Transverse colon (tissue), 4 donors: Measurements from ENCODE around the gene SOS1.

ENCODE experiments used
- CTCF ChIP-seq, 5 experiments: fragments of 200-600 bp in 3 of 5; fragments of 450-650 bp in 2 of 5; sonication (generic) in 3 of 5; IDR thresholded peaks; 1 replicate in 2 of 5; 2 replicates in 3 of 5; pipeline ENCODE4 v1.5.1; 2016 to 2017; ENCODE audit warnings: antibody characterized with exemption in 5 of 5, inconsistent platforms in 3 of 5, mild to moderate bottlenecking in 2 of 5, moderate library complexity in 1 of 5
- EP300 ChIP-seq: sonication (generic); formaldehyde crosslinking; IDR thresholded peaks from one replicate; pipeline ENCODE4 v1.6.1; 2017; ENCODE audit warnings: antibody characterized with exemption, low read depth
- POLR2A ChIP-seq: fragments of 450-650 bp; IDR thresholded peaks from one replicate; pipeline ENCODE4 v1.6.1; 2016; ENCODE audit warnings: antibody characterized with exemption, mild to moderate bottlenecking, moderate library complexity
- POLR2AphosphoS5 ChIP-seq, 3 donors: sonication (generic); formaldehyde crosslinking; IDR thresholded peaks; one replicate each; pipeline ENCODE4 v1.6.1; 2016; ENCODE audit warnings: antibody characterized with exemption in 3 of 3

GRCh38 chr2:39135690-39136259, 14.9 kb upstream of the SOS1 start:
- no peak for TF ChIP-seq CTCF (IDR thresholded peaks at IDR 0.05)
- TF ChIP-seq POLR2A: no peak
- no peak for TF ChIP-seq POLR2AphosphoS5 (IDR thresholded peaks at IDR 0.05)
- TF ChIP-seq EP300: no peak
